LHCN-M2 (cell line): ENCODE data around the gene FAT4. TPM values are rescaled to one million over a fixed set of nuclear protein-coding genes. Genes with fewer than 3 reads are reported as not detected.

Experiments
- DNase-seq: peaks from one replicate; pipeline ENCODE4 v3.0.0-alpha.2; 2012; ENCODE audit warnings: low read depth
- total RNA-seq: library from RNA; depleted of rRNA; stranded (reverse); fragments of >200 nt; gene quantifications from 2 replicates; pipeline ENCODE4 v1.2.3, GENCODE V29; 2014

The FAT4 gene
- total RNA-seq, 1 experiment from 2014 or later = 12.1 TPM

DNA sequence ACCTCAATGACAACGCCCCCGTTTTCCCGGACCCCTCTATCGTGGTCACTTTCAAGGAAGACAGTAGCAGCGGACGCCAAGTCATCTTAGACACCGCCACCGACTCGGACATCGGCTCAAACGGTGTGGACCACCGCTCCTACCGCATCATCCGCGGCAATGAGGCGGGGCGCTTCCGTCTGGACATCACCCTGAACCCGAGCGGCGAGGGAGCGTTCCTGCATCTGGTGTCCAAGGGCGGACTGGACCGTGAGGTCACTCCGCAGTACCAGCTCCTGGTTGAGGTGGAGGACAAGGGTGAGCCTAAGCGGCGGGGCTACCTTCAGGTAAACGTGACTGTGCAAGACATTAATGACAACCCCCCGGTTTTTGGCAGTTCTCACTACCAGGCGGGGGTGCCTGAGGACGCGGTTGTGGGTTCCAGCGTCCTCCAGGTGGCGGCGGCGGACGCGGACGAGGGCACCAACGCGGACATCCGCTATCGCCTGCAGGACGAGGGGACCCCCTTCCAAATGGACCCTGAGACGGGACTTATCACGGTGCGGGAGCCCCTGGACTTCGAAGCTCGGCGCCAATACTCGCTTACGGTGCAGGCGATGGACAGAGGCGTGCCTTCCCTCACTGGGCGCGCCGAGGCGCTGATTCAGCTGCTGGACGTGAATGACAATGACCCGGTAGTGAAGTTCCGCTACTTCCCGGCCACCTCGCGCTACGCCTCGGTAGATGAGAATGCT is 2.2 kb downstream of the FAT4 start:
- peak; percentile 52 for DNase-seq

DNA sequence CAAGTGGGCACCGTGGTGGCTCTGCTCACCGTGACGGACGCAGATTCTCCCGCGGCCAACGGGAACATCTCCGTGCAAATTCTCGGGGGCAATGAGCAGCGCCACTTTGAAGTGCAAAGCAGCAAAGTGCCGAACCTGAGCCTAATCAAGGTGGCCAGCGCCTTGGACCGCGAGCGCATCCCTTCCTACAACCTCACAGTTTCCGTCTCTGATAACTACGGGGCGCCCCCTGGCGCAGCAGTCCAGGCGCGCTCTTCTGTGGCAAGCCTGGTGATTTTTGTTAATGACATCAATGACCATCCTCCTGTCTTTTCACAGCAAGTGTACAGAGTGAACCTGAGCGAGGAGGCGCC is 2.7 kb downstream of the FAT4 start:
- peak; percentile 53 for DNase-seq

DNA sequence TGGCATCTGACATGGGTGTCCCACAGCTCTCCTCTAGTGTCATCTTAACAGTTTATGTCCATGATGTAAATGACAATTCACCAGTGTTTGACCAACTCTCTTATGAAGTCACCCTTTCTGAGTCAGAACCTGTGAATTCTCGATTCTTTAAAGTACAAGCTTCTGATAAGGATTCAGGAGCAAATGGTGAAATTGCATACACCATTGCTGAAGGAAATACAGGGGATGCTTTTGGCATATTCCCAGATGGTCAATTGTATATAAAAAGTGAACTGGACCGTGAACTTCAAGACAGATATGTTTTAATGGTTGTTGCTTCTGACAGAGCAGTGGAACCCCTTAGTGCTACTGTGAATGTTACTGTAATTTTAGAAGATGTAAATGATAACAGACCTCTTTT is 4.6 kb downstream of the FAT4 start:
- DNase-seq = no peak

DNA sequence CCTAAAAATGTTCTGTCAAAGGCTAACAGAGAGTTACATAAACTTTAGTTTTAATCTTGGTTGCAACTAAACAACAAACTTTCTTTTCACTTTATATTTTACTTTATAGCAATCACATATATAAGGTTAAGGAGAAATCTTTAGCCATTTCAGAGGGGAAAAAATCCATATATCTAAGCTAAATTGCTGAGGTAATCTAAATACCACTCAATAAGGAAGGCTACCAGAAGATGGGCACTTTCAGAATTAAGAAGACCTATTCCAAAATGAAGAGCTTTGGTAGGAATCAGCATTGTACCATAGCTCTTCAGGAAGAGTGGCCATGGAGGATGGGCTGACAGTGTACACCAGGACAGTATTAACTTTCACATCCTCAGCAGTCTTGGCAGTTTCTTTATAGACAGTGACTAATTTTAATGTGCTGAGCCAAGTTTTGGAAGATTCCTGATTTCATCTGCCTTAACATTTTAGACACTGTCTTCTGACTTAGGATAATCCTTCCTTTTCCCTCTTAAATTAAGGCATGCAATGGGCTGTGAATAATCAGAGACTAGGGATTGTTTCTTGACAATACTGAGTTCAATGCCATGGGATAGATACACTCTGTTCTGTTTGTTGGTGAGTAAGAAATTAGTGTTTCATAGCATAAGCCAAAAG is 7.1 kb downstream of the FAT4 start:
- peak; percentile 83 for DNase-seq

GRCh38 chr4:125322366-125322730 is 7.6 kb downstream of the FAT4 start:
- DNase-seq = peak; percentile 81

DNA sequence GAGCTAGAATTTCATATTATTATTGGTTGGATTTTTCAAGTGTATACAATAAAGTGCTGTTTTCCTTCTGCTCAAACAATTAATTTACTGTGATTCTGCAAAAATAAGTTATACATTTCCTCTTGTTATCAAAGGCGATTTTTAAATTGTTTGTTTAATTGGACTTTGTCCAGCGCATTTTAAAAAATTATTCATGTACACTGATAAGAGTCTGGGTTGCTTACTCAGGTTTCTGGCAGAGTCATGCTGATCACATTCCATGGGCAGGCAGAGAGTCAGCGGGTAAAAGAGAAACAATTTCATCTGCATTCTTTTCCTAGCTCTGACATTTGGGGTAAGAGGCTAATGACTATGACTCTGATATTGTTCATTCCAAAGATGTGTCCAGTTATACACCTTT is 8.9 kb downstream of the FAT4 start:
- peak; percentile 82 for DNase-seq

DNA sequence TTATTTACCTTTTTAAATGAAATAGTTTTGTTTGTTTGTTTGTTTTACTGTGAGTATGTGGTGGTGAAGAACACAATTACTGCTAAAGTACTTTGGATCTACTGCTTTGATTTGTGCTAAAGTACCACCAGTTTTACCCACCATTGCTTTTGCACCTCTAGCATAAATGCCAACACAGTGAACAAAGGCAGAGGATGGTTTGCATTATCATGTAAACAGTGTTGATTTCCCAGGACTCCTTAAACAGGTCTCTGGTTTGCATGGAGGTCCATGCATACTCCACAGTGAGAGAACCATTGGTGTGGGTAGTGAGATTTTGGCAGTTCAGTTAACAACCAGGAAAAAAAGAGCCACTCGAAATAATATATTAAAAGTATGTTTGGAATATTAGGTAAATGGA is 11.0 kb downstream of the FAT4 start:
- DNase-seq = no peak

DNA sequence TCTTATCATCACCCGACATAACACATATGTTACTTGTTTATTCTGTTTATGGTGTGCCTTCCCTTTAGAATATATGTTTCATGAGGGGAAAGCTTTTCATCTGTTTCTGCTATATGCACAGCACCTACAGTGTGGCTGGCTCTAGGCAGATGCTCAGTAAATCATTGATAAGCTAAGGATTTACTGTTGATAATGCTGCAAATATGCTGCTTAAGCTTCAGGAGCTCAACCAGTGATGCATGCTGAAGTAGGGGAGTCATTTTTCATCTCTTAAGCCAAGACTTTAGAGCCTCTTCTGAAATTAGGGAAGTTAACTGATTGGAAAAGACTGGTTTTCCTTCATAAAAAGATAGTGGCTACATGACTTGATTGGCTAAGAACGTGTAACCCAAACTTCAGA is 16.4 kb downstream of the FAT4 start:
- no peak for DNase-seq

DNA sequence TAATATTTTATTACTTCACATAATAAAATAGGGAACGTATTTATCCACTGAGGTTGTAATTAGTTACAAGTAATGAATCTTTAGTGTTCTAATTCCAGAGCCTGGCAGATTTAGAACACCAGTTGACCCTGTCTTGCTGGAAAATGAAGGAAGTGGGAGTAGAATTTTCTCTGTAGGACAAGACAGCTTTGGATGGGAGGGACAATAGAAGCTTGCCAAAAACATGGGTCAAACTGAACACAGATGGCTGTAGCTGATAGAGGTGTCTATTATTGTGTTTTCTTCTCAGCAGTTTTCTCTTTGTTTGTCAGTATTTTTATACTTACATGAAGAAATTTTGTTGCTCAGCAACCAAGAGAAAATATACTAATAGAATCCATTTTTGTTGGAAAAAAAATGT is 20.2 kb downstream of the FAT4 start:
- no peak for DNase-seq

DNA sequence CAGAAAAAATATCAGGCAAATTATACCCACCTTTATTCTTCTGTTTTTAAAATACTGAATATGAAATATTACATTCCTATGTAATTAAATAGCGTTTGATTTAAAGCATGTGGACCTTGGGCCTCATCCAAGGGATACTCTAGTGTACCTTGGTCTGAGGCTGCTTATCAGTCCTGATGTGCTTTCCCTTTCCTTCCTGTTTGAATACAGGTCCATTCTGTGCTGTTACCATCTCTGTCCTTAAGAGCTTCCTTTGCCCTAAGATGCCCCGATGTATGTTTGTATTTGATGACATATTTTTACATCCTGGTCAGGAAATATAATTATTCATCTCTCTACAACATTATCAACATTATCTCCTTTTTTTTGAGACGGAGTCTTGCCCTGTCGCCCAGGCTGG is 24.1 kb downstream of the FAT4 start:
- no peak for DNase-seq

DNA sequence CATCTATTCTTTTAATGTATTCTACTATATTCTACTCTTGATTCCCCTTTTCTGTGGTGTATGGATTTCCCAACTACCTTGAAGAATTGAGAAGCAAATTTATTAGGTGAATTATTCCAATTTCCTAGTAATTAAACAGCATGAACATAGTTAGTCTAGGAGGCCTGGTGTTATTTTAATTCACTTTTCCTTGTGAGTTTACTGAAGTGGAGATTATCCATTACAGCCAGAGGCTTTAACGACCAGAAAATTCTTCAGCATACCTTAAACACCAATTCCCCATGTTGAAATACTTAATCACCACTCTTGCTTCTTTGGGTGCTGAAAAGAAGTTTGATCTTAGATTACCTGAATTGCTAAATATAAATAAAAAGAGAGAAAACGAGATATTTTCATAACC is 29.4 kb downstream of the FAT4 start:
- no peak for DNase-seq

DNA sequence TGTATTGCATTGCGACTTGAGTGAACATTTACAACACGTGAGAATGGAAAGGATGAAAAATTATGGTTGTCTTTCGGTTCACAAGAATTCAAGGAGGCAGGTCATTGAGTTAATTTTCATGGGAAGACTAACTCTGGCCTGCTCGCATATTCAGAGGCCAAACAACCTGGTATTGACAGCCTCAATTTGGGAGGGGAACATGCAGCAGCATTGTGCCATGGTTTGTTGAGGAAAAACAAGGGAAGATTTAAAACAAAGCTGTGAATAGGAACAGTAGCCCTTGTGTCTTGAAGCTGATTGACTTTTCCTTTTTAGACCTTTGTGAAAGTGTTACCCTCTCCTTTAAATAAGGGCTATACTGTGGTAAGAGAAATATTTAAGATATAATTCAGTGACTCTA is 31.9 kb downstream of the FAT4 start:
- no peak for DNase-seq

DNA sequence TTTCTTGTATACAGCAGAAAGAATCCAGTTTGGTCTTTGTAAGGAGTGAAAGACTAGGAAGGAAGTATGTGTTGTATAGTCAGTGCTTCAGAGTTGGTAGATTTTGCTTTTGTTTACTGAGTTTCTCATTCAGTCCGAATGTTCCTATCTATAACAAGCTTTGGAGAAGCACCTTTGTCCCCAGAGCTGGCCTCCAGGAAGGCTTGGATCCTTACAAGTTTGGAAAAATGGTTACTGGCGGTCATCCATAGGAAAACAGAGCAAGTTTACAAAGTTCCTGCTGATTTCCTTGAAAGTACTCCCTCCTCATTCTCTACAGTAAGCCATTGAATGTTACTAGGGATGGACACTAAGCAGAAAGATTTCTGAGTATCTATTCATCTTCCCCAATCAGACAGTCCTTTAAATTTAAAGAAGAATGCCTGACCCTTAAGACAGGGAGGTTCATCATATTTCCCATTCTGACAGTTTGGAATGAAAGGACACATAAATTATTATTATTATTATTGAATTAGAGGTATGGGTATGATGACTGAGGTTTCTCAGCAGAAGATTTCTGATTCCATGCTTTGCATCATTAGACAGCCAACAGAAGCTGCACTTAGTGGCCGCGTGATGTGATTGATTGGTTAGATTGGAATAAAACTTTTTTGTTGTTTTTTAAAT is 35.8 kb downstream of the FAT4 start:
- no peak for DNase-seq

DNA sequence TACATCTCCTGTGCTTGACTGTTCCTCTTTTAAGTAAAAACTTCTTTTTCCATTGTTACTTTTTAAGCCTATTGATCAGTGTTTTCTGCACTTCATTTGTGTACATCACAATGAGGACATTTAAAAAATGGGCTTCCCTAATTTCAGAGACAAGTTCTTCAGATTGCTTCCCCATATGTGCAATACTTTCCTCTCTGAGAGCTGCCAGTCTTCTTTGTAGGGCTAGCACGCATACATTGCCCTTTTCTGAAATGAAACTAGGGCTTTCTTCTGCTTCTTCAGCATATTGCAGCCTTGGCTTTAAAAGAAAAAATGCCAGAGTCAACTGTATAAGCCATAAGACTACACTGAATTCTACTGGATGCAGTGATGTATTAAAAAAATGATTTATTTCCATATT is 37.8 kb downstream of the FAT4 start:
- DNase-seq = no peak

GRCh38 chr4:125353131-125353530 is 38.4 kb downstream of the FAT4 start:
- no peak for DNase-seq

DNA sequence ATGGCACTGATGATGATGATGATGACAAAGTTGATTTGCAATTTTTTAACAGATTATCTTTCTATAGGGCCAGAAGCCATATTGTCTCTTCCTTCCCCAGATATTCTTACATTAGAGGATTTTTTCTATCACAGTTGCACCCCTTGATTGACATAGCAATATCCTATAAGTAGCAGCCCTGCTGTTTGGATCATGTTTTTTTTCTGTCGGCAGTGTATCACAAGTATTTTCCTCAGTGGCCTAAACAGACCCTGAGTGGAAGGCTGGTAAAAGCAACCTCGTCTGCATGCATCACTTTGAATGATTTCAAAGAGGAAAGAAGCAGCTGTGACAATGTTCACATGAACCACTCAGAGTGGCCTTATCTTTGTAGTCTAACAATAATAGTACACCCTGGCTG is 41.0 kb downstream of the FAT4 start:
- no peak for DNase-seq

- no peak for DNase-seq
These were observed 42.9 kb downstream of the FAT4 start for GRCh38 chr4:125357675-125358074.

- DNase-seq = no peak
These were observed 43.7 kb downstream of the FAT4 start for GRCh38 chr4:125358453-125358852.

DNA sequence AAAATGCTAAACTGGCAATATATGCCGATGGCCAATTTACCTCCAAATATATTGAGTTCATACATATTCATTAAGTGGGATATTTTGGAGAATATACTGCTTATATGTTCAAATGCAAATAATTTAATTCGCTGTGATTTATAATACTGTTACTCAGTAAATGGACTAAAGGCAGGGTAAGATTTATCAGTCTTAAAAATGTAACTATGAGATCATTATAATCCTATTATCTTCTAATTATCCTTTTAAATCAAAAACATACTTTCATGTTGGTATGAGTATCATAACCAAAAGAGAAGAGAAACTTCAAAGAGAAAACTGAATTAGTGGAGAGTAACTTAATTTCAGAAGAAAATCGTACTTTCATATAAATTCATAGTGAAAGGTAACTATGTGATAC is 44.6 kb downstream of the FAT4 start:
- DNase-seq = no peak

DNA sequence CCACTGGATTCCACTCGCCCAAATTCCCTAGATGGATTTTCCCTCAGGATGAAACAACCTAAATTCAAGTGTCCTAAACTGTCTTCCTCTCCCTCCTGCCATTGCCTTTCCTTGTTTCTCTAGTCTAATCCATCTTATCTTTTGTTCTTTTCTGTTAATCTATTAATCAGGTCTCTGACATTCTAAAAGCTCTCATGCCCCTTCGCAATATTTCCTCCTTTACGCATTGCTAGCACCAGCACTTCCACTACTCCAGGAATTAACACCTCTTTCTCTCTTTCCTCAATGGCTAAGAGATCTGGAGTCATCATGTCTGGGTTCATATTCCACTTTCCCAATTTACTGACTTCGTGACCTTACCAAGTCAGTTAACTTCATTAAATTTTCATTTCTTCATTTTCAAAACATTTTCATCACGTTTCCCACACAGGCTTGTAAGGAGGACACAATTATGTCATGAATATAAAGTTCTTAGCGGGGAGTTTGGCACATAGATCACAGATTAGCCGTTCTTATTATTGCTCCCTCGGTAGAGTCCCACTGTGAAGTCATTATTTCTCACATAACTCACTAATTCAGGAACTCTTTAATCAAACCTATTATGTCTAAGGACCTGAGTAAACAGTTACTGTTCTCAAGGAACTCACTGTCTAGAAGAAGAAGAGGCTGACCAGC is 45.3 kb downstream of the FAT4 start:
- DNase-seq = no peak

DNA sequence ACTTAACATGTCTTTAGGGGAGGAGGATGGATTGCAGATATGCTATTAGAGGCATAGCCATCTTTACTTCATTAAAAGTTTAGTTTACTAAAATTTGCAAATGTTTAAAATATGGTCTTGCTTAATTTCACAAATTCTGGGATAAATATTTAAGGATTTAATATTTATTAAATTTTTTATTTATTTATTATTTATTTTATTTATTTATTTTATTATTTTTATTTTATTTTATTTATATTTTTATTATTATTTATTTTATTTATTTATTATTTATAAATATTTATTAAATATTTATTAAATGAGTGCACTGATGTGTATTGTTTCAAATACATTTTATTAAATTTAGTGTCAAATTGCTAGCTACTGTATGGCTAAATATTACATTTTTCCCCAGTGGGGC is 46.0 kb downstream of the FAT4 start:
- DNase-seq = no peak
